ENCODE results near the gene IGF2BP2.
"Not testable (repeated sequence)": the region's sequence is repeated elsewhere in the genome, so short reads cannot be mapped to it uniquely, and the experiment has no call there.

GRCh38 chr3:185638651-185639050 lies 186.2 kb downstream of the IGF2BP2 start:
- TF ChIP-seq ZNF785 (CRISPR knock-in tag; IDR thresholded peaks at IDR 0.05); YY1 (IDR thresholded peaks at IDR 0.05; ENCODE audit: borderline replicate concordance in 1 of 3, control insufficient read depth in 1 of 3, extremely low read depth in 1 of 3, insufficient read depth in 3 of 3, insufficient read length in 1 of 3, insufficient replicate concordance in 2 of 3, low read depth in 1 of 3, low read length in 2 of 3); NR2C2 (CRISPR knock-in tag; IDR thresholded peaks at IDR 0.05); NR2C2 (tag; IDR thresholded peaks at IDR 0.05); SREBF2 (CRISPR knock-in tag; IDR thresholded peaks at IDR 0.05); NFIX (CRISPR knock-in tag; IDR thresholded peaks at IDR 0.05; ENCODE audit: low read depth); CTCF (IDR thresholded peaks at IDR 0.05 in 2 of 3, conservative IDR thresholded peaks at IDR 0.05 in 1 of 3; ENCODE audit: insufficient read depth in 2 of 3, low read depth in 1 of 3, low read length in 3 of 3); ZNF830 (CRISPR knock-in tag; IDR thresholded peaks at IDR 0.05); BRCA1 (IDR thresholded peaks at IDR 0.05); BRCA1 (CRISPR knock-in tag; IDR thresholded peaks at IDR 0.05); NR4A1 (CRISPR knock-in tag; IDR thresholded peaks at IDR 0.05); NR4A1 (tag; IDR thresholded peaks at IDR 0.05); EP300 (IDR thresholded peaks at IDR 0.05; ENCODE audit: low read length); NONO (IDR thresholded peaks at IDR 0.05; ENCODE audit: low read depth in 2 of 2, low read length in 1 of 2); DMBX1 (CRISPR knock-in tag; IDR thresholded peaks at IDR 0.05; ENCODE audit: borderline replicate concordance): not testable (repeated sequence)
- TF ChIP-seq, protein P1, sequence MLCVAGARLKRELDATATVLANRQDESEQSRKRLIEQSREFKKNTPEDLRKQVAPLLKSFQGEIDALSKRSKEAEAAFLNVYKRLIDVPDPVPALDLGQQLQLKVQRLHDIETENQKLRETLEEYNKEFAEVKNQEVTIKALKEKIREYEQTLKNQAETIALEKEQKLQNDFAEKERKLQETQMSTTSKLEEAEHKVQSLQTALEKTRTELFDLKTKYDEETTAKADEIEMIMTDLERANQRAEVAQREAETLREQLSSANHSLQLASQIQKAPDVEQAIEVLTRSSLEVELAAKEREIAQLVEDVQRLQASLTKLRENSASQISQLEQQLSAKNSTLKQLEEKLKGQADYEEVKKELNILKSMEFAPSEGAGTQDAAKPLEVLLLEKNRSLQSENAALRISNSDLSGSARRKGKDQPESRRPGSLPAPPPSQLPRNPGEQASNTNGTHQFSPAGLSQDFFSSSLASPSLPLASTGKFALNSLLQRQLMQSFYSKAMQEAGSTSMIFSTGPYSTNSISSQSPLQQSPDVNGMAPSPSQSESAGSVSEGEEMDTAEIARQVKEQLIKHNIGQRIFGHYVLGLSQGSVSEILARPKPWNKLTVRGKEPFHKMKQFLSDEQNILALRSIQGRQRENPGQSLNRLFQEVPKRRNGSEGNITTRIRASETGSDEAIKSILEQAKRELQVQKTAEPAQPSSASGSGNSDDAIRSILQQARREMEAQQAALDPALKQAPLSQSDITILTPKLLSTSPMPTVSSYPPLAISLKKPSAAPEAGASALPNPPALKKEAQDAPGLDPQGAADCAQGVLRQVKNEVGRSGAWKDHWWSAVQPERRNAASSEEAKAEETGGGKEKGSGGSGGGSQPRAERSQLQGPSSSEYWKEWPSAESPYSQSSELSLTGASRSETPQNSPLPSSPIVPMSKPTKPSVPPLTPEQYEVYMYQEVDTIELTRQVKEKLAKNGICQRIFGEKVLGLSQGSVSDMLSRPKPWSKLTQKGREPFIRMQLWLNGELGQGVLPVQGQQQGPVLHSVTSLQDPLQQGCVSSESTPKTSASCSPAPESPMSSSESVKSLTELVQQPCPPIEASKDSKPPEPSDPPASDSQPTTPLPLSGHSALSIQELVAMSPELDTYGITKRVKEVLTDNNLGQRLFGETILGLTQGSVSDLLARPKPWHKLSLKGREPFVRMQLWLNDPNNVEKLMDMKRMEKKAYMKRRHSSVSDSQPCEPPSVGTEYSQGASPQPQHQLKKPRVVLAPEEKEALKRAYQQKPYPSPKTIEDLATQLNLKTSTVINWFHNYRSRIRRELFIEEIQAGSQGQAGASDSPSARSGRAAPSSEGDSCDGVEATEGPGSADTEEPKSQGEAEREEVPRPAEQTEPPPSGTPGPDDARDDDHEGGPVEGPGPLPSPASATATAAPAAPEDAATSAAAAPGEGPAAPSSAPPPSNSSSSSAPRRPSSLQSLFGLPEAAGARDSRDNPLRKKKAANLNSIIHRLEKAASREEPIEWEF (CRISPR knock-in tag; IDR thresholded peaks at IDR 0.05) = not testable (repeated sequence)
- TF ChIP-seq, protein P2, sequence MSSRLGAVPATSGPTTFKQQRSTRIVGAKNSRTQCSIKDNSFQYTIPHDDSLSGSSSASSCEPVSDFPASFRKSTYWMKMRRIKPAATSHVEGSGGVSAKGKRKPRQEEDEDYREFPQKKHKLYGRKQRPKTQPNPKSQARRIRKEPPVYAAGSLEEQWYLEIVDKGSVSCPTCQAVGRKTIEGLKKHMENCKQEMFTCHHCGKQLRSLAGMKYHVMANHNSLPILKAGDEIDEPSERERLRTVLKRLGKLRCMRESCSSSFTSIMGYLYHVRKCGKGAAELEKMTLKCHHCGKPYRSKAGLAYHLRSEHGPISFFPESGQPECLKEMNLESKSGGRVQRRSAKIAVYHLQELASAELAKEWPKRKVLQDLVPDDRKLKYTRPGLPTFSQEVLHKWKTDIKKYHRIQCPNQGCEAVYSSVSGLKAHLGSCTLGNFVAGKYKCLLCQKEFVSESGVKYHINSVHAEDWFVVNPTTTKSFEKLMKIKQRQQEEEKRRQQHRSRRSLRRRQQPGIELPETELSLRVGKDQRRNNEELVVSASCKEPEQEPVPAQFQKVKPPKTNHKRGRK (tag; IDR thresholded peaks at IDR 0.05) = not testable (repeated sequence)
